ENCODE results near the gene HLA-DPA1. TPM values are rescaled to one million over a fixed set of nuclear protein-coding genes. Genes with fewer than 3 reads are reported as not detected.

The HLA-DPA1 gene
- total RNA-seq, 4 donors from 2014 or later = 14.6 to 70.1 (median 50.4) TPM

DNA sequence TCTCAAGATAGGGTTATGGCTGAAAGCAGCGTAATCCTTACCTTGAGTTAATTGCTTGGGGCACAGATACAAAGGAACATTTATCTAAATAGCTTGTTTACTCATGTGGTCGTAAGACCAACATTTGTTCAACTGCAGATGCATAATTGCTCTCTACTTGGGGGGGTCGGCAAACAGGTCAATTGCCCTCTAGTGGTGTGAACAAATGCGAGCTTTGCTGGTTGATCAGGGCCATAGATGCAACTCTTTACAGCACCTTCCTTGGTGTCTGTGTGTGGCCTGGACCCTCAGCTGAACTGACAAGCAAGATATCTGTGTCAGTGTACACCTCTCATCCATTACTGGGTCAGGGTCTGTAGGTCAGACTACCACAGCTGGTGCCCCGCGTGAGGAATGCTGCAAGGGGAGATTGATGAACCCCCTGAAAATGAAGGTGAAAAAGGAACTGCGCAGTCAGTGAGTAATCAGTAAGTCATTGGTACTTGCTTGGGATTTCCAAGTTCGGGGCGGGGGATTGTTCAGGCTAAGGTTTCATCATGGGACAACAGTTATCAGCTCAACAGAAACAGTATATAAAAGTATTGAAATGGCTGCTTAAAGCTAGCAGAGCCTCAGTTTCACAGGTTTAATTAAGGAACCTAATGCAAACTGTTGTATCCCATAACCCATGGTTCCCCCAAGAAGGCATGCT is 24.0 kb downstream of the HLA-DPA1 start:
- peak in 1 of 6 experiments; percentile 14 for TF ChIP-seq CTCF (IDR thresholded peaks at IDR 0.05)
- TF ChIP-seq POLR2A (IDR thresholded peaks at IDR 0.05) = no peak
- DNase-seq = no peak
- H3K27ac ChIP-seq = no peak overlapping the region
- H3K4me1 ChIP-seq = no peaks in the 10 kb centered on the region
- no peaks in the 10 kb centered on the region for H3K36me3 ChIP-seq
- H3K4me3 ChIP-seq = no peak overlapping the region
- no peaks in the 10 kb centered on the region for H3K9me3 ChIP-seq
- no peaks in the 10 kb centered on the region for H3K27me3 ChIP-seq

DNA sequence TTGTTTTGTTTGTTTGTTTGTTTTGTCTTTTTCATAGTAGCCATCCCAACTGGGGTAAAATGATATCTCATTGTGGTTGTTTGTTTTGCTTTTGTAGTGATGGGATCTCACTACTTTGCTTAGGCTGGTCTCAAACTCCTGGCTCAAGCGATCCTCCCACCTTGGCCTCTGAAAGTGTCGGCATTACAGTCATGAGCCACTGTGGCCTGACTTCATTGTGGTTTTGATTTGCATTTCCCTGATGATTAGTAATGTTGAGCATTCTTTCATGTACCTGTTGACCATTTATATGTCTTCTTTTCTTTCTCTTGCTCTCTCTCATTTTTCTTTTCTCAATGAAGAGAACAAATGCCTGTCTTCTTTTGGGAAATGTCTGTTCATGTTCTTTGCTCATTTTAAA is 33.3 kb downstream of the HLA-DPA1 start:
- Histone ChIP-seq H3K4me1 (no peaks in the 10 kb centered on the region), H3K36me3 (no peaks in the 10 kb centered on the region), H3K4me3 (no peak overlapping the region), H3K27ac (no peak overlapping the region), H3K9me3 (no peaks in the 10 kb centered on the region), H3K27me3 (no peaks in the 10 kb centered on the region)
- no peak for DNase-seq
- TF ChIP-seq POLR2A (IDR thresholded peaks at IDR 0.05) (no peak), CTCF (IDR thresholded peaks at IDR 0.05) (no peak)

DNA sequence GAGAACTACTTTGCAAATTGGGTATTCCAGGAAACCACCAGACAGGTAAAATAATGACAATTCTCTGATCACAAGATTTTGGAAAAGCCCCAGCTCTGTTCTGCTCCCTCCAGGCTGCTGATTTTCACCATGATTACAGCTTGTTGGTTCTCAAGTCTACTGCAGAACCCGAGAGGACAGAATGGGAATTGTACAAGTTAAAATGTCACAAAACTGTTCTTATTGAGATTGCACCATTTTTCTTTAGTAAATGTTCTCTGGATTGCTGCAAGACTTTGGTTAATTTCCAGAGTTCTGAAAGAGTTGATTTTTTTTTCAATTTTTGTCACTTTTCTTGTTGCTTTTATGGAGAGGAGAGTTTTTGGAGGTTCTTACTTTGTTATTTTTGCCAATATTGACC is 36.9 kb downstream of the HLA-DPA1 start:
- Histone ChIP-seq H3K9me3 (no peaks in the 10 kb centered on the region), H3K27me3 (no peaks in the 10 kb centered on the region), H3K4me1 (no peaks in the 10 kb centered on the region), H3K36me3 (no peaks in the 10 kb centered on the region), H3K27ac (no peak overlapping the region), H3K4me3 (no peak overlapping the region)
- DNase-seq = no peak
- no peak for TF ChIP-seq POLR2A (IDR thresholded peaks at IDR 0.05)
- TF ChIP-seq CTCF (IDR thresholded peaks at IDR 0.05) = no peak

GRCh38 chr6:33034554-33034953 is 38.9 kb downstream of the HLA-DPA1 start:
- Histone ChIP-seq H3K9me3 (no peaks in the 10 kb centered on the region), H3K27ac (no peak overlapping the region), H3K4me3 (no peak overlapping the region), H3K4me1 (no peaks in the 10 kb centered on the region), H3K36me3 (no peaks in the 10 kb centered on the region), H3K27me3 (no peaks in the 10 kb centered on the region)
- TF ChIP-seq CTCF (IDR thresholded peaks at IDR 0.05) = no peak
- DNase-seq = no peak

- Histone ChIP-seq H3K27me3 (no peaks in the 10 kb centered on the region), H3K4me3 (no peak overlapping the region), H3K4me1 (no peaks in the 10 kb centered on the region), H3K9me3 (no peaks in the 10 kb centered on the region), H3K36me3 (no peaks in the 10 kb centered on the region), H3K27ac (peak overlapping the region; percentile 54 to 86 (median 70))
- no peak for DNase-seq
- TF ChIP-seq POLR2A (IDR thresholded peaks at IDR 0.05) (no peak), CTCF (IDR thresholded peaks at IDR 0.05) (no peak)
Measured at GRCh38 chr6:33030245-33030644, 43.2 kb downstream of the HLA-DPA1 start.

All from Peyer's patch (tissue), 4 donors.